Activated naive CD4-positive, alpha-beta T cell treated with anti-CD3 and anti-CD28 coated beads for 36 hours (primary cell): ENCODE results near the gene GPC1. TPM values are rescaled to one million over a fixed set of nuclear protein-coding genes. Genes with fewer than 3 reads are reported as not detected.
A peak's percentile ranks its signal among the peaks of the same experiment; 100 is the strongest.

Experiments
- CTCF ChIA-PET: fragments of 350-600 bp; sonication (Branson Sonifier 250); formaldehyde crosslinking; loops from one replicate; lab custom pipeline; 2021; ENCODE audit warnings: antibody characterized with exemption; lab: Charles Lee
- DNase-seq: peaks from one replicate; pipeline ENCODE4 v3.0.0-alpha.2; 2020
- H3K27ac Mint-ChIP-seq: one replicate; pipeline ENCODE4 v1.8.0; 2021; ENCODE audit warnings: mild to moderate bottlenecking, mixed read lengths
- H3K27me3 Mint-ChIP-seq: one replicate; pipeline ENCODE4 v1.8.0; 2021; ENCODE audit warnings: low read depth, mixed read lengths
- H3K36me3 Mint-ChIP-seq: one replicate; pipeline ENCODE4 v1.8.0; 2021; ENCODE audit warnings: low read depth, mixed read lengths
- H3K4me1 Mint-ChIP-seq: one replicate; pipeline ENCODE4 v1.8.0; 2021; ENCODE audit warnings: low read depth, mixed read lengths
- H3K4me3 Mint-ChIP-seq: one replicate; pipeline ENCODE4 v1.8.0; 2021; ENCODE audit warnings: mild to moderate bottlenecking, moderate library complexity, mixed read lengths
- H3K9me3 Mint-ChIP-seq: one replicate; pipeline ENCODE4 v1.8.0; 2021; ENCODE audit warnings: mixed read lengths
- intact Hi-C: fragments of 100-400 bp; cut with micrococcal nuclease; formaldehyde crosslinking; loops from one replicate; pipeline ENCODE4 v1.15.1; 2023
- total RNA-seq, 2 experiments: library from RNA; stranded (reverse); gene quantifications; one replicate each; pipeline ENCODE4 v1.2.3, GENCODE V29; 2021

Gene GPC1
- total RNA-seq, 2 experiments from 2014 or later: 1.2 to 1.5 TPM

DNA sequence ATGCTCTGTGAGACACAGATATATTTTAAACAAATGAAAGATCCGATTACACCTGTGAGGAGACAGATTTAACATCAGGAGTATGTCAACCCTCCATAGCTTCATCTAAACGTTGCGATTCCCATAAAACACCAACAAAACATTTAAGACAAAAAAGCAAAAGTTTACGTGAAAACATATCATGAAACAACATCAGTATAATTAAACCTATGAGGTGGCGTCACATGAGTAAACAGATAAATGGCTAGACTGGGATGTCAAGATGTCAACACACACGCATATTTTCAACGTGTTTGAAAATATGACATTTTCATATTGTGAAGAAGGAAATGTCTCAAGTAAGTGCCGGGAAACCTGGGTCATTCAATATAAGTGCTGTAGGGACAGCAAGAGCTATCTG lies 25.5 kb upstream of the GPC1 start:
- H3K36me3 Mint-ChIP-seq: no peaks in the 10 kb centered on the region
- intact Hi-C loops: no loop called here
- DNase-seq: no peak

DNA sequence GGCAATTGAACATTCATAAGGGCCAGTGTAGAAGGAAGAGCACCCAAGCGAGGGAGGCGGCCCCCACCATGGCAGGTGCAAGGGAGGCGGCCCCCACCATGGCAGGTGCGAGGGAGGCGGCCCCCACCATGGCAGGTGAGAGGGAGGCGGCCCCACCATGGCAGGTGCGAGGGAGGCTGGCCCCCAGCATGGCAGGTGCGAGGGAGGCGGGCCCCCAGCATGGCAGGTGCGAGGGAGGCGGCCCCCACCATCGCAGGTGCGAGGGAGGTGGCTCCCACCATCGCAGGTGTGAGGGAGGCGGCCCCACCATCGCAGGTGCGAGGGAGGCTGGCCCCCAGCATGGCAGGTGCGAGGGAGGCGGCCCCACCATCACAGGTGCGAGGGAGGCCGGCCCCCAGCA lies 24.7 kb upstream of the GPC1 start:
- Mint-ChIP-seq H3K4me3 (no peak overlapping the region), H3K27me3 (no peaks in the 10 kb centered on the region), H3K36me3 (no peaks in the 10 kb centered on the region), H3K27ac (no peak overlapping the region), H3K4me1 (no peaks in the 10 kb centered on the region), H3K9me3 (no peaks in the 10 kb centered on the region)
- intact Hi-C loops: no loop called here
- DNase-seq: no peak
- CTCF ChIA-PET: no interaction called here

More for the DNA sequence above, 25.5 kb upstream of the GPC1 start:
- CTCF ChIA-PET: no interaction called here
- Mint-ChIP-seq H3K4me1 (no peaks in the 10 kb centered on the region), H3K9me3 (no peaks in the 10 kb centered on the region), H3K4me3 (no peak overlapping the region), H3K27ac (no peak overlapping the region), H3K27me3 (no peaks in the 10 kb centered on the region)

DNA sequence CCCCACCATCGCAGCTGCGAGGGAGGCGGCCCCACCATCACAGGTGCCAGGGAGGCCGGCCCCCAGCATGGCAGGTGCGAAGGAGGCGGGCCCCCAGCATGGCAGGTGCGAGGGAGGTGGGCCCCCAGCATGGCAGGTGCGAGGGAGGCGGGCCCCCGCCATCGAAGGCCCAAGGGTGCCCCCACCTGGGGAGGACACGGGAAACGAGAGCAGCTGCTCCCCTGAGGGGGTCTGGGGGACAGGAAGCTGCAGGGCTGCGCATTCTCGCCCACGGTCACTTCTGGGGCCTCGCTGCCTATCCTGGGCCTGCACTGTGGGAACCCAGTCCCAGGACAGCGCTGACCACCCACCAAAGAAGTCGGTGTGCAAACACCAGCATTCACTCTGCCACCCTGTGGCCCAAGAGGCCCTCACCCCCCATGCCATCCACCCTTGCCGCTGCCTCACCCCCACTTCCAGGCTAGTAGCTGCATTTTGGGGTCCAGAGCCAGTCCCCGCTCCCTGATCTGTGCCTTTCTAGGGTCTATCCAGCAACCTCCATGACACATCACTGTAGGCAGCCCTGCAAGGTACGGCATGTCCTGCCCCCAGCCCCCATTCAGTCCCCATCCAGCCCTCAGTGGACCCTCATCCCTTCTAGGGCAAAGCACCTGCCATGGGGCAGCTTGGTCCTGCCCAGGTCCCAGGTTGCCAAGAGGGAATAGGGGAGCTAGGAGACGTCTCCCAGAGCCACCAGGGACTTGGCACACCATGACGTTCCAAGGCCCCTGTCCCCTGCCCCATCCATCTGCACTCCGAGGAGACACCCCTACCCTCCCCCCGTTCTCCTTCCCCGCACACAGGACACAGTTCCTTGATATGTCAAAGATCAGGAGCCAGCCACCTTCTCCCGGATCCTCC lies 24.0 kb upstream of the GPC1 start:
- Mint-ChIP-seq H3K27ac (no peak overlapping the region), H3K36me3 (no peaks in the 10 kb centered on the region), H3K27me3 (no peaks in the 10 kb centered on the region), H3K9me3 (no peaks in the 10 kb centered on the region), H3K4me1 (no peaks in the 10 kb centered on the region), H3K4me3 (no peak overlapping the region)
- DNase-seq: no peak
- CTCF ChIA-PET: interaction anchor here (0.6 kb wide), 1 partner anchor 24 kb away, joined by 3 read pairs; no protein-coding TSS in a partner anchor
- intact Hi-C loops: no loop called here

DNA sequence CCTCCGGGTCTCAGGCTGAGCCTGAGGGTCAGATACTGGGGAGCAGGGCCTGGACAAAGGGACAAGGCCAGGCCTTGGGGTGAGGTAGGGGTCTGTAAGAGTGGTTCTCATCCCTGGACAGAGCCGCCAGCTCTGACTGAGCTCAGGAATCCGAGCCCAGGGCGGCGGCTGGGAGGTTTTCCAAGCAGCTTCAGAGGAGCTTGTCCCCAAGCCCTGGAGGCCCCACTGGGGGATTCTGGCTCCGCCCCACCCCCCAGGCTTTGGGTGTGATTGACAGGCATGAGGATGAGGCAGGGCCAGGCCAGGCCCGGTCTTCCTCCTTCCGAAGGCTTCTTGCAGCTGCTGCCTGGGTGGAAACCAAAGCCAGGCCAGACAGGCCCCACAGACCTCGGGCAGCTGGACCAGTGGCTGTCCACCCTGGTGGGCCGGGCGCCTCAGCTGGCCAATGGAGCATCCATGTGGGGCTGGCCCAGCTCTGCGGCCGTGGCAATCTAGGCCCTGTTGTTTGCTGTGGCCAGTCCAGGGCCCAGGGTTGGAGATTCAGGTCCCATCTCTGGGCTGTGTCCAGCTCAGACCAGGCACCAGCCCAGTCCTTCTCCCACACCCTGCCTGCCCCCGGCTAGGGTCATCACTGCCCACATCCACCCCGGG lies 23.1 kb upstream of the GPC1 start:
- no peaks in the 10 kb centered on the region for H3K4me1 Mint-ChIP-seq
- H3K36me3 Mint-ChIP-seq: no peaks in the 10 kb centered on the region
- H3K4me3 Mint-ChIP-seq: no peak overlapping the region
- DNase-seq: no peak
- no peaks in the 10 kb centered on the region for H3K9me3 Mint-ChIP-seq
- intact Hi-C loops: no loop called here
- no peak overlapping the region for H3K27ac Mint-ChIP-seq
- H3K27me3 Mint-ChIP-seq: no peaks in the 10 kb centered on the region
- CTCF ChIA-PET: no interaction called here

DNA sequence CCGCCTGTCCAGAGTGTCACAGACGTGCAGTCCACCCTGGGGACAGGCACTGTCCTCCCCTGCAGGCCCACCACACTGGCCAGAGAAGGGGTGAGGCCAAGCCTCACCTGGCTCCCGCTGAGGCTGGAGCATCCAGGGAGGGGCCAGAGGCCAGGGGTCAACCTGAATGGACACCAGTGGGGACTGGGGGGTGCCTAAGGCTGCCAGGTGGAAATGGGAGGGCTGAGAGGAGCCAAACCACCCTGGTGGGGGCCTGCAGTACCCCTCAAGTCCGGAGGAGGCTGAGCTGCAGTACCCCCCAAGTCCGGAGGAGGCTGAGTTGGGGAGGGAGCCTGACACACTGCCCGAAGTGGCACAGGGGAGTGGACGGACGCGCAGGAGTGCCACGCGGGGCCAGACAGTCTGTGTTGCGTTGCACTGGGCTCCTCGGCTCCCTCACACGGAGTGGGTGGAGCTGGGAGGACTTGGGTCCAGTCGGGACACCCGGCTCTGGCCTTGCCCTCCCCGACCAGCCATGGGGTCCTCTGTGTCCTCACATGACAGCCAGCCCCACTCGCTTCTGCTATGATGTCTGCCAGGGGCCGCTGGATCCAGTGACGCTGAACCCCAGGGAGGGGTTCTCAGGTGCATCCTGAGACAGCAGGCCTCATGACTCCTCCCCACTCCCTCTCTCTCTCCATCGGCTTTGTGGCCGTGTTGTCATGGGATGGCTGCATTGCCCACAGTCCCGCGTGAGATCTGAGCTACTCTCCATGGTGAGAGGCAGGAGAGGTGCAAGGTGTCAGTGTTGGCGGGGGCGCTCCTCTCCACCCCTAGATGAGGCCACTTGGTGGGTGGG lies 22.3 kb upstream of the GPC1 start:
- Mint-ChIP-seq H3K4me1 (no peaks in the 10 kb centered on the region), H3K27ac (no peak overlapping the region), H3K4me3 (no peak overlapping the region), H3K27me3 (no peaks in the 10 kb centered on the region), H3K9me3 (peaks cover 1% of the 10 kb centered on the region), H3K36me3 (no peaks in the 10 kb centered on the region)
- DNase-seq: no peak
- CTCF ChIA-PET: no interaction called here
- intact Hi-C loops: no loop called here

DNA sequence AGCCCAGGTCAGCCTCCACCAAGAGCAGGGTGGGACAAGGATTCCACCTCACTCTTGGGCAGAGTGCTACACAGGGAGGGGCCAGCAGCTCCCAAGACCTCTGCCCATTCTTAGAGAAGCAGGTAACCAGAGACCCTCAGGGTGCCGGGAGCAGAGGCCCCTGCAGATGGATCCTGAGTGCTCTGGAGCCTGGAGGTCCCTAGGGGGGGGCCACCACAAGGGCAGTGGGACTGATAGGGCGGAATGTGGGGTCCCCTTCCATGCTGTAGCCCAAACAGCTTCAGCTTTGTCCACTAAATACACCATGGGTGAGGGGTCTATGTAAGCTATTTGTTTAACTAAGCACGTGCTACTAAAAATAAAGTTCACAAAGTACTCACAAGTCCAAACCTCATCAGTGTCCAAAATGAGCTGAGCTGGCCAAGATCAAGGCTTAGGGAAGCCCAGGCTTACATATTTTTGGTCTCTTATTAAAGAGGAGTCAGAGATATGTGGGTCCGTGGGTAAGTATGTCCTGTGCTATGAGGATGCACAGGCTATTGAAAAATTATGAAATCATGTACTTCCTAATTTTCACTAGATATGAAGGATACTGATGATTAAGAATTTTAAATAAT lies 21.5 kb upstream of the GPC1 start:
- no peak overlapping the region for H3K4me3 Mint-ChIP-seq
- H3K9me3 Mint-ChIP-seq: peaks cover 8% of the 10 kb centered on the region
- H3K36me3 Mint-ChIP-seq: no peaks in the 10 kb centered on the region
- CTCF ChIA-PET: no interaction called here
- H3K4me1 Mint-ChIP-seq: no peaks in the 10 kb centered on the region
- no peak for DNase-seq
- intact Hi-C loops: no loop called here
- no peaks in the 10 kb centered on the region for H3K27me3 Mint-ChIP-seq
- H3K27ac Mint-ChIP-seq: no peak overlapping the region

DNA sequence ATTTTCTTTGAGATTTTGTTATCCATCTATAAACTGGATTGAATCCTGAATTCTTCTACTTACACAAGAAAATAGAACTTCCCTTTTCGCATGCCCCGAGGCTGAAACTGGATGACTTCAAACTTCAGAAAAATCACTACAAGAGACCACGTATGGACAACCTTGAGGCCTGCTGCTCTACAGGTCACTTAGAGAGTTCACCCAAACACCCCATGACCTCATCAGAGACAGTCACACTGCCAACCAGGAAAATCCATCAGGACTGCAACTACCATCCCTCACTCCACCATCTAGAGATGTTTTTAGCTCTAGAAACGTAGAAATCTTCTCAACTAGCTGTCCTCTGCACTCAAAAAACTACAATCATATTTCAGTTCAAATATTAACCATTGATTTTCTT lies 18.6 kb upstream of the GPC1 start:
- DNase-seq: no peak
- Mint-ChIP-seq H3K36me3 (peaks cover 1% of the 10 kb centered on the region), H3K4me3 (no peak overlapping the region), H3K27me3 (no peaks in the 10 kb centered on the region), H3K27ac (no peak overlapping the region), H3K9me3 (peaks cover 16% of the 10 kb centered on the region), H3K4me1 (no peaks in the 10 kb centered on the region)
- intact Hi-C loops: no loop called here
- CTCF ChIA-PET: interaction anchor here (0.5 to 1.1 kb wide), 3 partner anchors 9 to 39 kb away, joined by 3 read pairs; no protein-coding TSS in a partner anchor

DNA sequence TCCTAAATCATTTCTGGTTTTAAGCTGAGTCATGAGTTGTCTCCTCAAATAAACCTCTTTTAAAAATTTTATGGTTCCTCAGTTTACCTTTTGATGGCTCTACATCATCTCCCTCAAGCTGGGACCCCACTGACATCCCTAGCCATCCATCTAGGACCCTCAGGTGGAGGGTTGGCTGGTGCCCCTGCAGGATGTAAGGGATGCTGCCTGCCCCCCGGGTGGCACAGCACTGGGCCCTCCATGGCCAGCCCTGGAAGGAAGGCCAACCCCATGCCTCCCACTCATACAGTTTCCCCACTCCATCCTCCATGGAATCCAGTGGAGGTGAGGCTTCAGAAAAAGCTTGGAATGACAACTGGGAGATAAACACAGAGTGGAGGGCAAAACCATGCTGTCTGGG lies 17.2 kb upstream of the GPC1 start:
- H3K4me3 Mint-ChIP-seq: no peak overlapping the region
- H3K27ac Mint-ChIP-seq: no peak overlapping the region
- no peaks in the 10 kb centered on the region for H3K27me3 Mint-ChIP-seq
- CTCF ChIA-PET: no interaction called here
- H3K4me1 Mint-ChIP-seq: no peaks in the 10 kb centered on the region
- H3K36me3 Mint-ChIP-seq: peaks cover 1% of the 10 kb centered on the region
- peaks cover 24% of the 10 kb centered on the region for H3K9me3 Mint-ChIP-seq
- no peak for DNase-seq
- intact Hi-C loops: no loop called here

DNA sequence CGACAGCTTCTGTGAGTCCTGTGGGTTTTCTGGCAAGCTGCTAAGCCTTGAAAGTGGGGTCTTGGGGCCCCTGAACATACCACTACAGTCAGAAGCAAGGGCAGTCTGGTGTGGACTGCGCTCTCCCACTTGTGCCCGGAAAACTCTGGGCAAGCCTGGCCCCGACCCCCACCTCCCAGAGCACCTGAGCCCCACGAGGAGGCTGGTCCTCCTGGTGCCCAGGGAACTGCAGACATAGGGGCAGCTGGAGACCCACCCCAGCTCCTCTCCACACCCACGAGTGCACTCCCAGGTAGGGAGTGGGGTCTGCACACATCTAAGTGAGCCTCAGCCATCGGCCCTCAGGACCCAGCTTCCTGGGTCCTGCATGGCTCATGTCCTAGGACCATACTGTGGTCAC lies 16.2 kb upstream of the GPC1 start:
- intact Hi-C loops: no loop called here
- CTCF ChIA-PET: no interaction called here

DNA sequence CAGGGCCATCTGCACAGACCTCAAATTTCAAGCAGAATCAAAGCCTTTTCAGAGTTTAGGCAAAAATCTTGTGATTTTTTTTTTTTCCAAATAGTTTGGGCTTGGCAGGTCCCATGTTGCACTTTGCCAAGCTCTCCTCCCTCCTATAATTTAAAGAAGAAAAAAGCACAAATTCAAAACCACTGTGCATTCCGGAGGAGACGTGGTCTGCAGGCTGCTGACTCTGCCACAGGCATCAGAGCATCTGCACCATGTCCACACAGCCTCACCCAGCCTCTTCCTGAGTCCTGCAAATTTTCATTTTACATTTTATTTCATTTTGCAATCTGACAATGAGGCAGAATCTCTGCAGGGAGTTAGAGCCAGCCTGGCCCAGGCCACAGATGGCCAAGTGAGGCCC lies 15.7 kb upstream of the GPC1 start:
- Mint-ChIP-seq H3K4me1 (no peaks in the 10 kb centered on the region), H3K4me3 (no peak overlapping the region), H3K27me3 (no peaks in the 10 kb centered on the region), H3K36me3 (peaks cover 1% of the 10 kb centered on the region), H3K27ac (no peak overlapping the region), H3K9me3 (peaks cover 24% of the 10 kb centered on the region)
- CTCF ChIA-PET: no interaction called here
- no peak for DNase-seq
- intact Hi-C loops: no loop called here

More for the DNA sequence above, 16.2 kb upstream of the GPC1 start:
- Mint-ChIP-seq H3K9me3 (peaks cover 24% of the 10 kb centered on the region), H3K4me3 (no peak overlapping the region), H3K27me3 (no peaks in the 10 kb centered on the region), H3K27ac (no peak overlapping the region), H3K36me3 (peaks cover 1% of the 10 kb centered on the region), H3K4me1 (no peaks in the 10 kb centered on the region)
- no peak for DNase-seq

DNA sequence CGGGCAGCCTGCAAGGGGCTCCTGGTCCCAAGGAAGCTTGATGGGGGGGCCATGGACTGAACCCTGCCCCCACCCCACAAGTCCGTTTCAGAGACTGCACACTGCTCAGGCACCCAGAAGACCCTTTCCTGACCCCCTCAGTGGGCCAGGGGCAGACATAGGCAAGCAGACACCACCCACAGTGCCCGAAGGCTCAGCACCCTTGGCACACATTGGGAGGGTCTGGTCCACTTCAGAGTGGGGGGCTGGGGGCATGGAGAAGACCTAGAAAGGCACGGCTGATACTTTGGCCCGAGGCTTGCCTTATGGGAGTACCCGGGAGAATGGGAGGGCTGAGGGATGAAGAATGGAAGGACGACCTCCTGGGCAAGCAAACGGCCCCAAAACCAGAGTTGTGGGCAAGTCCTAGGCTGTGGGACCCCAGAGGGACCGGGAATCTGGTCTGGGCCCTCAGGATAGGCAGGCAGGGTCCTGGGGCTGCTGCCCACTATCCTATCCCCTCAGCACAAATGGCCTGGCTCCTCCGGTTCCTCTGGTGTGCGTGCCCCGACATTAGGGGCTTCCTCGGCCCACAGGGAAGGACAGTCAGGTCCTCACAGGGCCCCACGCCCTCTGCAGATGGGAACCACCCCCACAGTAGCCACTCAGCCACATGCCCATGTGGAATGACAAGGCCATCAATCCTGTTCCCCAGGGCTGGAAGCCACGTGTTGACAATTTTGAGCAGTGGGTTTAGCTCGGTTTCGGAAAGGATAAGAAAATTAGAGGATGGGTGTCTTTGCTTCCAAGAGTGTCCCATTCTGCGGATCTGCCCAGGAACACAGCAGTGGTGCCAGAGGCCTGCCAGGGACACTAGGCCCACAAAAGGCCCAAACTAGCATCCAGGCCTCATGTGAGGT lies 15.0 kb upstream of the GPC1 start:
- intact Hi-C loops: no loop called here
- peak; percentile 1 for DNase-seq
- Mint-ChIP-seq H3K27ac (no peak overlapping the region), H3K4me1 (no peaks in the 10 kb centered on the region), H3K9me3 (peaks cover 25% of the 10 kb centered on the region), H3K27me3 (no peaks in the 10 kb centered on the region), H3K36me3 (peaks cover 1% of the 10 kb centered on the region), H3K4me3 (no peak overlapping the region)
- CTCF ChIA-PET: no interaction called here
